PC-3 (cell line): ENCODE measurements around the gene ST3GAL4. TPM values are rescaled to one million over a fixed set of nuclear protein-coding genes. Genes with fewer than 3 reads are reported as not detected.
A peak's percentile ranks its signal among the peaks of the same experiment; 100 is the strongest.
"Not testable (repeated sequence)": the region's sequence is repeated elsewhere in the genome, so short reads cannot be mapped to it uniquely, and the experiment has no call there.

Experiments
- ATAC-seq: fragments of 200-7000 bp; cut with Tn5 transposase; 2 replicates; pipeline ENCODE4 v1.9.1; 2020; ENCODE audit warnings: mild to moderate bottlenecking, moderate library complexity
- BruUV-seq: library from RNA; stranded (reverse); fragments of 400-500 nt; replicated peaks from 2 replicates; lab custom pipeline; 2021; lab: Mats Ljungman, UMichigan
- CTCF ChIA-PET: fragments of 300-600 bp; sonication (Branson Sonifier 250); formaldehyde crosslinking; loops from one replicate; lab custom pipeline; 2022; ENCODE audit warnings: antibody characterized with exemption; lab: Charles Lee
- POLR2A ChIA-PET: fragments of 300-600 bp; sonication (Branson Sonifier 250); formaldehyde crosslinking; loops from one replicate; lab custom pipeline; 2022; ENCODE audit warnings: antibody characterized with exemption; ENCODE audit not compliant: unreplicated experiment; lab: Charles Lee
- DNase-seq: peaks from one replicate; pipeline ENCODE4 v3.0.0-alpha.2; 2015
- H2AFZ ChIP-seq: fragments of 300-600 bp; sonication (generic); 2 replicates; pipeline ENCODE4 v1.6.0; 2016; ENCODE audit warnings: antibody characterized with exemption, low read length
- H3F3A ChIP-seq: fragments of 300-600 bp; sonication (generic); one replicate; pipeline ENCODE4 v1.6.0; 2017; ENCODE audit warnings: antibody characterized with exemption, low read length, control low read depth, mild to moderate bottlenecking; ENCODE audit not compliant: unreplicated experiment
- H3K27ac ChIP-seq: fragments of 300-600 bp; sonication (generic); 2 replicates; pipeline ENCODE4 v1.5.1; 2016; ENCODE audit warnings: mild to moderate bottlenecking, low read length
- H3K27me3 ChIP-seq: fragments of 300-600 bp; sonication (generic); 2 replicates; pipeline ENCODE4 v1.6.1; 2016; ENCODE audit warnings: low read length, mixed read lengths
- H3K36me3 ChIP-seq: fragments of 300-600 bp; sonication (generic); 2 replicates; pipeline ENCODE4 v1.6.1; 2016; ENCODE audit warnings: low read depth, mixed run types, low read length, mixed read lengths
- H3K4me1 ChIP-seq: fragments of 300-600 bp; sonication (generic); 2 replicates; pipeline ENCODE4 v1.5.1; 2016; ENCODE audit warnings: low read length; ENCODE audit not compliant: insufficient read depth
- H3K4me2 ChIP-seq: fragments of 300-600 bp; sonication (generic); 2 replicates; pipeline ENCODE4 v1.6.0; 2016; ENCODE audit warnings: low read length
- H3K4me3 ChIP-seq: fragments of 300-600 bp; sonication (generic); 2 replicates; pipeline ENCODE4 v1.5.1; 2016; ENCODE audit warnings: mild to moderate bottlenecking, low read length, mixed read lengths
- H3K79me2 ChIP-seq: fragments of 300-600 bp; sonication (generic); 2 replicates; pipeline ENCODE4 v1.6.1; 2017; ENCODE audit warnings: low read length, mixed read lengths
- H3K9ac ChIP-seq: fragments of 300-600 bp; sonication (generic); 2 replicates; pipeline ENCODE4 v1.6.0; 2016; ENCODE audit warnings: mild to moderate bottlenecking, low read length
- H3K9me2 ChIP-seq: fragments of 300-600 bp; sonication (generic); replicated peaks from 2 replicates; pipeline ENCODE4 v1.6.1; 2016; ENCODE audit warnings: mixed run types, low read length, mixed read lengths
- H3K9me3 ChIP-seq: fragments of 300-600 bp; sonication (generic); 2 replicates; pipeline ENCODE4 v1.6.1; 2016; ENCODE audit warnings: low read length, mixed read lengths
- H4K20me1 ChIP-seq: fragments of 300-600 bp; sonication (generic); 2 replicates; pipeline ENCODE4 v1.6.1; 2016; ENCODE audit warnings: low read length, mixed read lengths
- CTCF ChIP-seq: fragments of 300-600 bp; sonication (generic); conservative IDR thresholded peaks from 2 replicates; pipeline ENCODE4 v1.5.1; 2017; ENCODE audit warnings: antibody characterized with exemption, low read depth, mild to moderate bottlenecking, low read length
- EZH2 ChIP-seq: fragments of 300-600 bp; sonication (generic); IDR thresholded peaks from one replicate; pipeline ENCODE4 v1.6.1; 2017; ENCODE audit warnings: antibody characterized with exemption, mild to moderate bottlenecking, low read length; ENCODE audit not compliant: unreplicated experiment
- EZH2phosphoT487 ChIP-seq: fragments of 300-600 bp; sonication (generic); IDR thresholded peaks from 2 replicates; pipeline ENCODE4 v1.6.1; 2018; ENCODE audit warnings: mild to moderate bottlenecking, antibody characterized with exemption, low read length, borderline replicate concordance
- intact Hi-C: fragments of 100-400 bp; cut with micrococcal nuclease; formaldehyde crosslinking; loops from 2 replicates; pipeline ENCODE4 v1.9.0; 2023
- total RNA-seq: library from RNA; depleted of rRNA; stranded (reverse); fragments of >200 nt; gene quantifications from 2 replicates; pipeline ENCODE4 v1.2.3, GENCODE V29; 2014

ST3GAL4 gene
- total RNA-seq, 1 experiment from 2014 or later = 126 TPM

GRCh38 chr11:126307706-126308105, 47.8 kb upstream of the ST3GAL4 start:
- ChIA-PET CTCF (no interaction called here), POLR2A (interaction anchor here (0.6 kb wide), 1 partner anchor 39 kb away, joined by 6 read pairs; the partner anchor contains the start of gene SRPRA)
- DNase-seq (peak; percentile 84), ATAC-seq (no peak)
- H3K9me3 ChIP-seq = no peaks in the 10 kb centered on the region
- peak; percentile 84 for TF ChIP-seq CTCF
- no peak for TF ChIP-seq EZH2phosphoT487
- H3K79me2 ChIP-seq = peaks cover 42% of the 10 kb centered on the region
- BruUV-seq = no TSS peak
- H4K20me1 ChIP-seq = no peaks in the 10 kb centered on the region
- H3K4me1 ChIP-seq = peaks cover 31% of the 10 kb centered on the region
- peak overlapping the region; percentile 11; the same call in 1 of the 2 replicates for H3K4me3 ChIP-seq
- intact Hi-C loops = loop anchor here (1.0 kb wide), 1 partner anchor 133 kb away; no protein-coding TSS in a partner anchor
- H3K9me2 ChIP-seq = no peaks in the 10 kb centered on the region
- H2AFZ ChIP-seq = no peak overlapping the region
- no peaks in the 10 kb centered on the region for H3K27me3 ChIP-seq
- H3F3A ChIP-seq = no peaks in the 10 kb centered on the region
- peak overlapping the region; percentile 68 for H3K27ac ChIP-seq
- H3K4me2 ChIP-seq = peak overlapping the region; percentile 42
- H3K36me3 ChIP-seq = peaks cover 15% of the 10 kb centered on the region
- peak overlapping the region; percentile 1 for H3K9ac ChIP-seq

GRCh38 chr11:126308271-126308671, 47.2 kb upstream of the ST3GAL4 start:
- ChIA-PET CTCF (interaction anchor here (1.2 kb wide), 1 partner anchor 172 kb away, joined by 4 read pairs; no protein-coding TSS in a partner anchor), POLR2A (interaction anchor here (0.6 kb wide), 1 partner anchor 40 kb away, joined by 6 read pairs; the partner anchor contains the start of gene SRPRA)
- H3K9me3 ChIP-seq = no peaks in the 10 kb centered on the region
- peaks cover 14% of the 10 kb centered on the region for H3K36me3 ChIP-seq
- H3K27me3 ChIP-seq = no peaks in the 10 kb centered on the region
- no peak overlapping the region for H2AFZ ChIP-seq
- H4K20me1 ChIP-seq = no peaks in the 10 kb centered on the region
- H3K4me1 ChIP-seq = peaks cover 31% of the 10 kb centered on the region
- TF ChIP-seq EZH2 (no peak), EZH2phosphoT487 (no peak), CTCF (no peak)
- no peaks in the 10 kb centered on the region for H3K9me2 ChIP-seq
- peaks cover 36% of the 10 kb centered on the region for H3K79me2 ChIP-seq
- DNase-seq = peak; percentile 50
- intact Hi-C loops = no loop called here
- peak overlapping the region; percentile 1 for H3K9ac ChIP-seq
- no peaks in the 10 kb centered on the region for H3F3A ChIP-seq
- no TSS peak for BruUV-seq
- no peak for ATAC-seq
- H3K4me2 ChIP-seq = peak overlapping the region; percentile 42
- peak overlapping the region; percentile 68 for H3K27ac ChIP-seq
- H3K4me3 ChIP-seq = peak overlapping the region; percentile 11; the same call in 1 of the 2 replicates

GRCh38 chr11:126308771-126309170, 46.7 kb upstream of the ST3GAL4 start:
- H4K20me1 ChIP-seq, H3K9me3 ChIP-seq, BruUV-seq, H3K9me2 ChIP-seq, H2AFZ ChIP-seq, H3K4me2 ChIP-seq, H3K27me3 ChIP-seq, DNase-seq, ATAC-seq, POLR2A ChIA-PET, H3K9ac ChIP-seq, intact Hi-C loops, H3F3A ChIP-seq, H3K4me3 ChIP-seq: not testable (repeated sequence)
- Histone ChIP-seq H3K36me3 (peaks cover 14% of the 10 kb centered on the region), H3K27ac (peak overlapping the region; percentile 68), H3K79me2 (peaks cover 32% of the 10 kb centered on the region), H3K4me1 (peaks cover 33% of the 10 kb centered on the region)
- CTCF ChIA-PET = interaction anchor here (1.2 kb wide), 1 partner anchor 172 kb away, joined by 4 read pairs; no protein-coding TSS in a partner anchor
